CMK (cell line): ENCODE data around the gene PIBF1.
"Not testable (repeated sequence)": the region's sequence is repeated elsewhere in the genome, so short reads cannot be mapped to it uniquely, and the experiment has no call there.

ENCODE experiments used
- DNase-seq: peaks from one replicate; pipeline ENCODE4 v3.0.0-alpha.2; 2010; ENCODE audit warnings: low read depth

PIBF1 gene, protein sequence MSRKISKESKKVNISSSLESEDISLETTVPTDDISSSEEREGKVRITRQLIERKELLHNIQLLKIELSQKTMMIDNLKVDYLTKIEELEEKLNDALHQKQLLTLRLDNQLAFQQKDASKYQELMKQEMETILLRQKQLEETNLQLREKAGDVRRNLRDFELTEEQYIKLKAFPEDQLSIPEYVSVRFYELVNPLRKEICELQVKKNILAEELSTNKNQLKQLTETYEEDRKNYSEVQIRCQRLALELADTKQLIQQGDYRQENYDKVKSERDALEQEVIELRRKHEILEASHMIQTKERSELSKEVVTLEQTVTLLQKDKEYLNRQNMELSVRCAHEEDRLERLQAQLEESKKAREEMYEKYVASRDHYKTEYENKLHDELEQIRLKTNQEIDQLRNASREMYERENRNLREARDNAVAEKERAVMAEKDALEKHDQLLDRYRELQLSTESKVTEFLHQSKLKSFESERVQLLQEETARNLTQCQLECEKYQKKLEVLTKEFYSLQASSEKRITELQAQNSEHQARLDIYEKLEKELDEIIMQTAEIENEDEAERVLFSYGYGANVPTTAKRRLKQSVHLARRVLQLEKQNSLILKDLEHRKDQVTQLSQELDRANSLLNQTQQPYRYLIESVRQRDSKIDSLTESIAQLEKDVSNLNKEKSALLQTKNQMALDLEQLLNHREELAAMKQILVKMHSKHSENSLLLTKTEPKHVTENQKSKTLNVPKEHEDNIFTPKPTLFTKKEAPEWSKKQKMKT

DNA sequence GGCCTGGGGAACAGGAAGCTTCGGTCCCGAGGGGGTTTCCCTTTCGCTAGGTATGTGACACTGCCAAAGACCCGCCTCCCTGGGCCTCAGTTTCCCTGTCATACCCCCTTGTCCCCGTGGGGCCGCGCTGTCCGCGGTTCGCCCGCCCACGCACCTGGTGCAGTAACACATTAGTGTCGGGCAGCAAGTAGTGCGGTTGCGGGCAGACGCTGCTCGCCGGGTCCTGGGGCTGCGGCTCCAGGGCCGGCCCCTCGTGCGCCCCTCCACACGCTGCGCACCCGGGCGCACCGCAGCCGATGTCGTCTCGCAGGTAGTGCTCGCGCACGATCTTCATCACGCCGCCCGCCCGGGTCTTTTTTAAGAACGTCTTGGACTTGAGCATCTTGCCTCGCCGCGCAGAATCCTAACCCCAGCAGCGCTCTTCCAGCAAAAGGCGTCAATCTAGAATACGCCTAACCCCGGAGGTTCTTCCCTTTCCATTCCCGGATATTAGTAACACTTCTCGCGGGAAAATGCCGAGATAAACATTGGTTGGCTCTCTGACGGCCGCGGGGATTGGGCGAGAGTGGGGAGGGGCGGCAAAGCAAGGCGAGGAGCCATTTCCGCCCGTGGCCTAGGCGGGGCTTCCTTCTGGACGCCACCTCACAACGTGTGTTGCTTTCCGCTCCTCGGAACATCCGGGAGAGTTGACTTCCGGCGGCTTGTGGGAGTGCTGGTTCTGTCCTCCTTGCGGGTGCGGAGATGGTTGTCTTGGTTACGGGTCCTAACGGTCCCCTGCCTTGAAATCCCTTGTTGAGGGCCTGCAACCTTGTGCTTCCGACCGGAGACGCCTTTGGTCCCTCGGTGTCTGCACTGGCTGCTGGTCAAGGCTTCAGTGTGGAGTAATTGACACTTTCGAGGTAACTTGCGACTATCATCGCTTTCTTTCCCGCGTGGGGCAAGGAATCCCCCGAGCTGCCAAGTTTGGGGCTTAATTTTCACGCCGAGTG, at the start of gene PIBF1, which contains the start of gene DIS3:
Gene PIBF1, plus strand, starts transcription at position 683 of the 989 bp plus-strand sequence. CDS start 1,337 bp downstream, outside the sequence.
Gene DIS3, minus strand, starts transcription at position 450 of the 989 bp plus-strand sequence. Its CDS starts 68 bp downstream, at position 382.
- DNase-seq, result peak; percentile 99

DNA sequence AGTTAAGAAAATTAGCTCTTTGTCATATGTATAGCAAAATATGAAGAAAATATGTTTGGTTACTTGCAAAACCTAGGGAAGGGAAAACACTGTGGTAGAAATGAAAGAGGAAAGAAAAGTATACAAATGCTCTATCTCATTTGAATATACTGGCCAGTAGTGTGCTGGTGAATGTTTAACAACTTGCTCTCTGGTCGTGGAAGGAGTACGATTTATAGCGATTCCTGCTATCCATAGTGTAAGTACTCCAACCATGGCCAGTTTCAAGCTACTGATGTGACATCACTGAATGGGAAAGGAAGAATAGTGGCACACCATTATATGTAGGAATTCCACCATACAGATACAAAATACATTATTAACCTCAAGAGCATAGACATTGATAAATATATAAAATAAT, 44.9 kb upstream of the PIBF1 start:
- DNase-seq, result no peak

DNA sequence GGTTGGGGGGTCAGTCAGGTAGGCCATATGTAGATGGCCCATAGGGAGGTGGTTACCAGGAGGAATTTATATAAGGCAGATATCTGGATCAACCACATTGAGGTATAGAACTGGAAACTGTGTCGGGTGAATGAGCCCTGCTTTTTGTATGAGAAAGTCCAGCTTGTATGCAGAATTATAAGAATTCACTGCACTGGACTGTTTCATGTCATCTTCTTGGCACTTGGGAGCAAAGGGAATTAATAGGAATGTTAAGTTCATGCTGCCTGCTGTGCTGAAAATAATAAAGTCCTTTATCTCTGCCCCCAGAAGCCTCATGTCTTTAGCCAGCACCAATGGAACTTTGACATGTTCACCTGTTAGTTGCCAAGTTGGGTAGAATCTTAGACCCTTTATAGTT, 41.9 kb upstream of the PIBF1 start:
- DNase-seq, result no peak

DNA sequence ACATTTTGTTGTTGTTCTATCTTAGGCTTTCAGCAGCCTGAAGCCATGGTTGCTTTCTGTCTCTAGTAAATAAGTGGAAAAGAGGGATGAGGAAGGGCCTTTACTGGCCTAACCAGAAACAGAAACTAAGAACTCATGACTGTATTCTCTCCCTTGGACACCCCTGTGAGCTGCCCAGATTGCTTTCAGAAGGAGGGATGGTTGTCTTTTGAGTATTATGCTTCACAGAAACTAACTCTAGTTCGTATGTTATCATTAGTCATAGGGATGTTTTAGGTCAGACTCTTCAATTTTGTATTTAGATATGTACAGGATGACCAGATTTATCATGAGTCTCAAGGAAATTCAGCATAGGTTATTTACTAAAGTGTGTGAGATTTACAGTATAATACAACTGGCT, 36.7 kb upstream of the PIBF1 start:
- DNase-seq, result no peak

DNA sequence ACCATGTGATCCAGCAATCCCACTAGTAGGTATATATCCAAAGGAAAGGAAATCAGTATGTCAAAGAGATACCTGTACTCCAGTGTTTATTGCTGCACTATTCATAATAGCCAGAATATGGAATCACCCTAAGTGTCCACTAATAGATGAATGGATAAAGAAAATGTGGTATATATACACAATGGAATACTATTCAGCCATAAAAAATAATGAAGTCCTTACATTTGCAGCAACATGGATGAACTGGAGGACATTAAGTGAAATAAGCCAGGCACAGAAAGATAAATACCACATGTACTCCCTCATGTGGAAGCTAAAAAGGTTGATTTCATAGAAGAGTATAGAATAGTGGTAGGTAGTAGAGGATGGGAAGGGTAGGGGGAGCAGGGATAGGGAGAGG, 30.7 kb upstream of the PIBF1 start:
- no peak for DNase-seq

DNA sequence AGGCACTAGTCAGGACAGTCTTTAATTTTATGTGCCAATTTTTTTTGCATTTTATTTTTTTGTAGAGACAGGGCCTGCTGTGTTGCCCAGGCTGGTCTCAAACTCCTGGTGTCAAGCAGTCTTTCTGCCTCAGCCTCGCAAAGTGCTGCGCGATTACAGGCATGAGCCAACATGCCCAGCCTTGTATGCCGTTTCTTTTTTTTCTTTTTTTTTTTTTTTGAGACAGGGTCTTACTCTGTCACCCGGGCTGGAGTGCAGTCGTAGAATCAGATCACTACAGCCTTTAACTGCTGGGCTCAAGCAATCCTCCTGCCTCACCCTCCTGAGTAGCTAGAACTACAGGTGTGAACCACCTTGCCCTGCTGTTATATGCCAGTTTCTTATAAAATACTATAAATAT, 27.8 kb upstream of the PIBF1 start:
- DNase-seq, result no peak

DNA sequence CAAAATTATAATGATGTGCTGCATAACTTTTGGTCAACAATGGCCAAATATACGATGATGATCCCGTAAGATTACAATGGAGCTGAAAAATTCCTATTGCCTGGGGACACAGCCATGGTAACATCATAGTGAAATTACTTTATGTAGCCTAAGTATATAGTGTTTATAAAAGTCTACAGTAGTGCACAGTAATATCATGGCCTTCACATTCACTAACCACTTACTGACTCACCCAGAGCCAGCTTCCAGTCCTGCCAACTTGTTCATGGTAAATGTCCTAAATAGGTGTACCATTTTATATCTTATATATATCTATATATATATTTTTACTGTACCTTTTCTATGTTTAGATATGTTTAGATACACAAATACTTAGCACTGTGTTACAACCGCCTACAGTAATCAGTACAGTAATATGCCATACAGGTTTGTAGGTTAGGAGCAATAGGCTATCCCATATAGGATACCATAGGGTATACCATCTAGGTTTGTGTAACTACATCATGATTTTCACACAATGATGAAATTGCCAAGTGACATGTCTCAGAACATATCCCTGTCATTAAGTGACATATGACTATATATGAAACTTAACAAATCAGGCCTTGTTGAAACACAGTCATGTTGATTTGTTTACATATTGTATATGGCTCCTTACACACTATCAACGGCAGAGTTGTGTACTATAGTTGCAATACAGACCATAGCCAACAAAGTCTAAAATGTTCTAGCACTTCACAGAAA, 24.0 kb upstream of the PIBF1 start:
- DNase-seq, result no peak

DNA sequence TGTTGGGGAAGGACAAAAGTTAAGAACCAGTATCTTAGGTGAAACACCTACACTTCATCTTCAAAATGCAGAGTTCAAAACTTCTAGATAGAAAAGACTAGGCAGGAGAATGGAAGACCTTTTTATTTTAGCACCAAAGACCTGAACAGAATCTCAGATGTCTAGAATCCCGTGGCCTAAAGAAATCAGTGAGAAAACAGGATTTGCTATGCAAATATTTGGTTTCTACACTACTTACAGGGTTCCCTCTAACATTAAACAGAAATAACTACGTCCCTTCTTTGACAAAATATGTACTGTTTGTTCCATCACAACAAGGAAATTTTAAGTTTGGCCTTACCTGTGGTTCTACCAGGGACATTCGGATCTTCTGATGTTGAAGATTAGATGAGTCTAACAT, 21.7 kb upstream of the PIBF1 start:
- no peak for DNase-seq

DNA sequence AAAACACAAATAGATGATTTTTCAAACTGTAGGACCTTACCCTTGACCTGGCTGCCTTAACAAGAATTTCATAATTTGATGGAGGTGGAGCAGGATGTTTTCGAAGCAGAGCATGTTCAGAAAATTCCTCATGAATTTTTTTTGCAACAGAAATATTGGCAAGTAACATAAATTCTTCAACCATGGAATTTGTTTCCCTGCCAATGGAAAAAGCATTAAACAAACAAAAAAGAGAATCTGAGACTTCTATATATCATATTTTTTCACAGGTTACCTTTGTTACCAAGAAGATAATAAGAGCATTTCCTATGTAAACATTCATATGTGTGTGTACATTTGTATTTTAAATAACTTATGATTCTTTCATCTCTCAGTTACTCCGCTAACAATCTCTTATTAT, 18.5 kb upstream of the PIBF1 start:
- no peak for DNase-seq

DNA sequence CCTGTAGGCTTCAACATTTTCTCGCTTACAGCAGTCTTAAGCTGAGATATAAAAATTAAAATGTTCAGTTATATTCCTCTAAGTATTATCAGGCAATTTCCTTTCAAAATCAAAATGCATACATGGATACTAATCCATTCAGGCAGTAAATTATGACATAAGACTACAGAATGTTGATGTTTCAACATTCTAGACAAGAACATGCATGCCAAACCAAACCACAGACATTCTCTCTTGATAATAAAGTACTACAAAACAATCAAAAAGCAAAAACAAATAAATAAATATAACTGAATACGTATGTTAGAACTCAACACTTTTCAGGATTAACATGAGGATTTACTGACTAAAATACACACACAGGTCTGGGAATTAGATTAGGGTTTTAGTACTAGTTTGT, 7.9 kb upstream of the PIBF1 start:
- no peak for DNase-seq

DNA sequence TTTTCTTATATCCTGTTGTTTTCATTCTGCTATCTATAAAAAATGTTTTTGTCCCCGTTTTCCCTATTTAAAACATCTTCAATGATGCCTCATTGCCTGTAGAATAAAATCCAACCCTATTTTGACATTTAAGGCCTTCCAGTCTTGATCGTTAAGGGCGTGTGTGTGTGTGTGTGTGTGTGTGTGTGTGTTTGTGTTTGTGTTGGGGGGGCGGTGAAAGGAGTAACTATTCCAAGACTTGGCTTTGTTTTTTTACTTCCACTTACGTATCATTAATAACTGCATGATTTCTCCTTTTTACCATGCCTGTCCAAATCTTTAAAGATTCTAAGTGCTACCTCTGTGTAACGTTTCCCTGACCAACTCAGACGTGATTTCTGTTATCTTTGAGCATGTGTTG, 784 bp downstream of the PIBF1 start:
- peak; percentile 21 for DNase-seq

DNA sequence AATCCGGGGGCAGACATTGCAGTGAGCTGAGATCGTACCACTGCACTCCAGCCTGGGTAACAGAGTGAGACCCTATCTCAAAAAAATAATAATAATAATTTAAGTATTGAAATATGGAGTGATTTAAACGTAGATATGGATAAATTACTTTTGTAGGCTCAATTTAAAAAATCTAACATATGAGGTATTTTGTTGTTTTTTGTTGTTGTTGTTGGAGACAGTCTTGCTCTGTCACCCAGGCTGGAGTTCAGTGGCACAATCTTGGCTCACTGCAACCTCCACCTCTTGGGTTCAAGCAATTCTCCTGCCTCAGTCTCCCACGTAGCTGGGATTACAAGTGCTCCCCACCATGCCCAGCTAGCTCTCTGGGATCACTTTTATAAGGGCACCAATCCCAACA, 2.7 kb downstream of the PIBF1 start:
- DNase-seq, result not testable (repeated sequence)

DNA sequence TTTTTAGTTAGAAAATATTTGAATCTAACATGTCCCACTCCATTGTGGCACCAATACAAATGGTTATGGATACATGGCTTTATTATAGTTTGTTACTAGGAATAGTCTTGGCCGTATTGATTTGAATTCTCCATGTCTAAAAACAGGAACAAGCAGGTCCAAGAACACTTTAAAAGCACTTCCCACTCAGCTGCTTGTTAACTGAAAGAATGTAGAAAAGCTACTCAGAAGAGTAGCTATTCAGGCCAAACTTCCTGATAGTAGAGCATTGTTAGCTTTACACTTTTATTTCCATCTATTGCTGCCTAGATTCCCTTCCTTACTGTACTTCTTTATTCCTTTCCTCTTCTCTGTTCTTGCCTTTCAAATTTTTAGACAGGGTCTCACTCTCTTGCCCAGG, 6.9 kb downstream of the PIBF1 start:
- DNase-seq, result no peak

DNA sequence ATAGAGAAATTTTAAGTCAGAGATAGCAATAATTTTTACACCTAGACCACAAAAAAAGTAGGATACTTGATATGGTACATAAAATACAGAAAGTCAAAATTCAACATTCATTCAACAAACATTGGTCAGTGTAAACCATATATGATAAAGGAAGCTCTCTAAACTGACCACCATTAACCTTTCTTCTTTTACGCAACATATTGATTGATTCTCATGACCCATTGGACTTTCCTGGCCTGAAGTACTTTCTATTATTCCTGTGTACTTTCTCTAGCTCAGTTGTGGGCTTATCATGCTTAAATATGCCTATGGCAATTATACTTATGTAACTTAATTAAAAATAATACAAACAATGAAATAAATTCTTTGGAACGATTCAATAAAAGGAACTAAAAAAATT, 10.7 kb downstream of the PIBF1 start:
- no peak for DNase-seq

DNA sequence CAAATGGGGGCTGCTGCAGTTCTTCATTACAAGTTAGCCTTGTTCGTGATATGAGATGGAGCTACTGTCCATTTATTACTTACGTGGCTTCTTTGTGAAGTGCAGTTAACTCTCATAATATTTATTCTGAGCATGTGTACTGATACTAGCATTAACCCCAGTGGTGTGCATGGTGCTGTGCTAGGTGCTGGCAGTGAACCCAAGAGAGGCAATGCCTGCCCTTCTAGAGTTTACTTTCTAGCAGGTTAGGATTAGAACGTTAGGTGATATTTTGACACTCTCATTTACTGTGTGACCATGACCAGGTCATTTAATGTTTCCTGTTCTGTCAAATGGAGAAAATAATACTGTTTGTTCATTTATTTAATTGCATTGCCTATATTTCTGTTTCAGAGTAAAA, 16.9 kb downstream of the PIBF1 start:
- no peak for DNase-seq

DNA sequence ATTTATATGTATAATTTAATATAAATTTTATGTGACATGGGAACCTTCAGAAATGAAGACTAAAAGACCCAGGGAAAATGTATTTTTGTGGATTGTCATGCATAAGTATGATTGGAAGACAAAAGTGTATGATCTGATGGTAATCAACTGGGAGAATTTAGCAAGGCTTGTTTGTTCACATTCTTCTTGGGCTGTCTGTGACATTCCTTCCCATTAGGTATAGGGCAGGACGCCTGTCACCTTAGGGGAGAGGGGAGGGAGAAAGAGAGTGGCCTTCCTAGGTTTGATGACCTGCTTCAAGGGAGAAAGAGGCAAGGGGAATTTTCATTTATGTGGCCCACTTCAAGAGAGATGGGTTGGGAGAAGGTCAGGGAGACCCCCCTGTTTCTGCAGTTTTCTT, 22.4 kb downstream of the PIBF1 start:
- DNase-seq, result no peak

DNA sequence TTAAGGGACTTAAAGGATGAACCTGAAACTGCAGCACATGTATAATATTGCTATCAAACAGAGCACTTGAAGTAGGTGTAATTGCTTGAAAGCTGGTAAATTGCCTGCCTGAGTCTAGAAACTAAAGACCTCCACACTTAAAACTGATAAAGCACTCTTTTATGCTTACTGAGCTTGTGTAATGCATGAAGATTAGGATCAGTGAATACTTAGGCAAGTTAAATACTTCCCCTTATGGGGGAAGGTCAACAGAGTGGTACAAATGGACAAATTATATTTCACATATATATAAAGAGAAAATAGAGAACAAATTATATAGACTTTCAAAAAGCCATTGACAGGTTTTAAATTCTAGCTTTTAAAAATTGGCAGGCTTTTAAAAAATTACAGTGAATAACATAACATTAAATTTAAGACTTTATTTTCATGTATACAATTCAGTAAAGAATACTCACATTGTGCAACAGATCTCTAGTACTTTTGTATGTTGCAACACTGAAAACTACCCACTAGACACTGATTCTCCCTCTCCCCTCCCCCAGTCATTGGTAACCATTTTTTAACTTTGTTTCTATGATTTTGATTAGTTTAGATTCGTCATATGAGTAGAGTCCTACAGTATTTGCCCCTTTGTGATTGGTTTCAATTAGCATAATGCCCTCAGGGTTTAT, 23.9 kb downstream of the PIBF1 start:
- no peak for DNase-seq

DNA sequence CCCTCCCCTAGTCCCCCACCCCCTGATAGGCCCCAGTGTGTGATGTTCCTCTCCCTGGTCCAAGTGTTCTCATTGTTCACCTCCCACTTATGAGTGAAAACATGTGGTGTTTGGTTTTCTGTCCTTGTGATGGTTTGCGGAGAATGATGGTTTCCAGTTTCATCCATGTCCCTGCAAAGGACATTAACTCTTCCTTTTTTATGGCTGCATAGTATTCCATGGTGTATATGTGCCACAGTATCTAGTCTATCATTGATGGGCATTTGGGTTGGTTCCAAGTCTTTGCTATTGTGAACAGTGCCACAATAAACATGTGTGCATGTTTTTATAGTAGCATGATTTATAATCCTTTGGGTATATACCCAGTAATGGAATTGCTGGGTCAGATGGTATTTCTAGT, 24.6 kb downstream of the PIBF1 start:
- DNase-seq, result not testable (repeated sequence)

DNA sequence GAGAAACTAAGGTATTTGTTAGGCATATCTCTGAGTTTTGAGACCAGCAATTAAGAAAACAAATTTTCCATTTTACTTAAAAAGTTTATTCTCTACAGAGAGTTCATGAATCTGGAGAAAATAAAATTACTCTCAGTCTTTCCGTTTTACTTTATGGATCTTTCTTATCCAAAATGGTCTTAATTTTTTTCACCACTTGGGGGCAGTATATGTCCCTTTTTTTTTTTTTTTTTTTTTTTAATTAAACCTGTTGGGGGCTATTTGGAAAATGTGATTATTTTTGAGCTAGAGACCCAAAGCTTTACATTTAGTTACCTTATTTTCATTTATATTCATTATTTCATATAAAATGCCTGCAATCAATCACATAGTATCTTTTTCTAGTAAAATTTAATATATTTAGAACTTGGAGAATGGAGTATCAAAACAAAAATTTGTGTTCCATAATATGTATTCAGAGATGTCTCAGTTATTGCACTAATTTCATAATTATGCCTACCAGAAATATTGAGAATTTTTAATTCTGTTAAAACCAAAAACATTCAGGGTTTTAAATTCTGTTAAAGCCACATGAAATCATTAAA, 27.1 kb downstream of the PIBF1 start:
- no peak for DNase-seq

DNA sequence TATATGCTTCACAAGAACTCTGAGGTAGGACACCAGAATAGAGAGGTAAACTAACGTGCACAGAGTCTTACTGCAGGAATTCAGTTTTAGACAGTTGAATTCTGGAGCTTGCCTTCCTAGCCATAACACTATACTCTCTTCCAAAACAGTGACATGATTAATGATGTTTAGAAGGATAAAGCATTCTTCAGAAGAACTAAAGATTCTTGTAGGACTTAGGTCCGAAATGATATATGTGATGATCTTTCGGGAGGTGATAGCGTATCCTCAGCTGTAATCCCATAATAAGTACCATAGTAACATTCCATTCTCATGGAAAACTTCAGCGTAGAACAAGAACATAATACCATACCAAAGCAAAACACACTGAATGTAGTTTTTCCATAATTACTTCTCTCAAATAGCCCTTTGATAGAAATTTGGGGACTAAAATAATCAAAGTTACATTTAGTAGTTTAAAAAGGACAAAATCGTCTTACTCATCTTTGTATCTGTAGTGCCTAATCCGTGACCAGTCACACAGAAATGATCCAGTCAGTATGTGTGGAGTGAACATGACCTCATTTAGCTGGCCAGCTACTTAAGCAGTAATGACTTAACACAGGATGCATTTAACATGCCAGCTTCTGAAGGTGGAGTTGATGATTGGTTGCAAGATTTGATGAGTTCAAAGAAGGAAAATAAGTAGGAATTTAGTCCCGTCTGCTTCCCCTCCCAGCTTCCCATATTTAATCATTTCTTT, 38.4 kb downstream of the PIBF1 start:
- no peak for DNase-seq
